GM23338 (cell line): Measurements from ENCODE around the gene IST1. TPM values are rescaled to one million over a fixed set of nuclear protein-coding genes. Genes with fewer than 3 reads are reported as not detected.

Source experiments
- ATAC-seq: fragments of 200-7000 bp; cut with Tn5 transposase; 3 replicates; pipeline ENCODE4 v1.9.1; 2020
- DNase-seq: peaks from one replicate; pipeline ENCODE4 v3.0.0-alpha.2; 2015; ENCODE audit warnings: low spot score
- H2AFZ ChIP-seq: fragments of 200-600 bp; sonication (generic); 2 replicates; pipeline ENCODE4 v1.8.0; 2016; ENCODE audit warnings: antibody characterized with exemption, mild to moderate bottlenecking, moderate library complexity
- H3F3A ChIP-seq: fragments of 200-600 bp; sonication (generic); replicated peaks from 2 replicates; pipeline ENCODE4 v1.8.0; 2017; ENCODE audit warnings: antibody characterized with exemption, mixed run types, low read depth
- H3K27ac ChIP-seq: fragments of 200-600 bp; sonication (generic); 2 replicates; pipeline ENCODE4 v1.6.1; 2016; ENCODE audit warnings: low read depth
- H3K27me3 ChIP-seq: fragments of 200-600 bp; sonication (generic); 2 replicates; pipeline ENCODE4 v1.8.0; 2016; ENCODE audit warnings: mild to moderate bottlenecking, mixed run types, moderate library complexity; ENCODE audit not compliant: insufficient read depth
- H3K36me3 ChIP-seq: fragments of 200-600 bp; sonication (generic); 2 replicates; pipeline ENCODE4 v1.8.0; 2016; ENCODE audit warnings: mild to moderate bottlenecking; ENCODE audit not compliant: insufficient read depth
- H3K4me1 ChIP-seq: fragments of 200-600 bp; sonication (generic); 2 replicates; pipeline ENCODE4 v1.8.0; 2016; ENCODE audit warnings: mild to moderate bottlenecking, moderate library complexity; ENCODE audit not compliant: insufficient read depth
- H3K4me2 ChIP-seq: fragments of 200-600 bp; sonication (generic); 2 replicates; pipeline ENCODE4 v1.7.1; 2017; ENCODE audit warnings: mixed run types
- H3K4me3 ChIP-seq: fragments of 200-600 bp; sonication (generic); 2 replicates; pipeline ENCODE4 v1.6.1; 2016; ENCODE audit warnings: mixed run types
- H3K79me2 ChIP-seq: fragments of 200-600 bp; sonication (generic); replicated peaks from 2 replicates; pipeline ENCODE4 v1.8.0; 2017; ENCODE audit warnings: mild to moderate bottlenecking; ENCODE audit not compliant: insufficient read depth
- H3K9me2 ChIP-seq: fragments of 200-600 bp; sonication (generic); 2 replicates; pipeline ENCODE4 v1.8.0; 2017; ENCODE audit not compliant: insufficient read depth
- H4K20me1 ChIP-seq: fragments of 200-600 bp; sonication (generic); replicated peaks from 2 replicates; pipeline ENCODE4 v1.8.0; 2017; ENCODE audit warnings: mild to moderate bottlenecking; ENCODE audit not compliant: insufficient read depth
- H3K27ac Mint-ChIP-seq: 2 replicates; pipeline ENCODE4 v1.8.0; 2020; ENCODE audit warnings: inconsistent platforms, mild to moderate bottlenecking, moderate library complexity, mixed read lengths
- H3K27me3 Mint-ChIP-seq: 3 replicates; pipeline ENCODE4 v1.8.0; 2022; ENCODE audit warnings: low read depth, mild to moderate bottlenecking, moderate library complexity, mixed read lengths, inconsistent platforms; ENCODE audit not compliant: insufficient read depth, poor library complexity
- H3K36me3 Mint-ChIP-seq: 3 replicates; pipeline ENCODE4 v1.8.0; 2021; ENCODE audit warnings: low read depth, mild to moderate bottlenecking, inconsistent platforms, moderate library complexity, mixed read lengths
- H3K4me1 Mint-ChIP-seq: 3 replicates; pipeline ENCODE4 v1.8.0; 2020; ENCODE audit warnings: mild to moderate bottlenecking, inconsistent platforms, mixed read lengths
- H3K4me3 Mint-ChIP-seq: 3 replicates; pipeline ENCODE4 v1.8.0; 2021; ENCODE audit warnings: moderate library complexity, mild to moderate bottlenecking, inconsistent platforms, mixed read lengths
- H3K9me3 Mint-ChIP-seq: 3 replicates; pipeline ENCODE4 v1.8.0; 2020; ENCODE audit warnings: moderate library complexity, mild to moderate bottlenecking, inconsistent platforms, mixed read lengths
- EZH2phosphoT487 ChIP-seq: fragments of 200-600 bp; sonication (generic); IDR thresholded peaks from one replicate; pipeline ENCODE4 v1.8.1; 2018; ENCODE audit warnings: antibody characterized with exemption; ENCODE audit not compliant: unreplicated experiment
- JUNB ChIP-seq: IDR thresholded peaks from one replicate; pipeline ENCODE4 v1.6.1; 2016; ENCODE audit warnings: antibody characterized with exemption; ENCODE audit not compliant: unreplicated experiment
- ZNF114 ChIP-seq: fragments of 250-450 bp; sonication (Bioruptor Pico); IDR thresholded peaks from 2 replicates; pipeline ENCODE4 v1.5.0; 2020; ENCODE audit warnings: mild to moderate bottlenecking, moderate library complexity
- polyA plus RNA-seq: library from polyadenylated mRNA; unstranded; fragments of >200 nt; fragmentation: Nextera tagmentation; extraction: Ambion mirVana; gene quantifications from 2 replicates; pipeline ENCODE4 v1.2.1, GENCODE V29; 2016
- total RNA-seq: library from RNA; depleted of rRNA; stranded (reverse); fragments of >200 nt; shearing (Covaris generic); gene quantifications from 2 replicates; pipeline ENCODE4 v1.2.3, GENCODE V29; 2014
- TF ChIP-seq, protein P1 (sequence below): IDR thresholded peaks from 2 replicates; pipeline ENCODE4 v1.6.1; 2016; ENCODE audit warnings: antibody characterized with exemption
- TF ChIP-seq, protein P2 (sequence below), 2 experiments: fragments of 200-600 bp in 1 of 2; sonication (generic) in 1 of 2; conservative IDR thresholded peaks; 2 replicates each; pipeline versions ENCODE4 v1.5.1 to v1.6.1; 2016 to 2017; ENCODE audit warnings: antibody characterized with exemption in 2 of 2, low read depth in 2 of 2, mild to moderate bottlenecking in 2 of 2, moderate library complexity in 1 of 2
- TF ChIP-seq, protein P3 (sequence below): IDR thresholded peaks from one replicate; pipeline ENCODE4 v1.6.1; 2018; ENCODE audit warnings: antibody characterized with exemption; ENCODE audit not compliant: unreplicated experiment
- TF ChIP-seq, protein P4 (sequence below): fragments of 250-450 bp; sonication (Bioruptor Pico); IDR thresholded peaks from 2 replicates; pipeline ENCODE4 v1.5.0; 2020; ENCODE audit warnings: mild to moderate bottlenecking, moderate library complexity

IST1 gene
- total and polyA plus RNA-seq, 2 experiments from 2014 or later: 108 to 234 TPM

DNA sequence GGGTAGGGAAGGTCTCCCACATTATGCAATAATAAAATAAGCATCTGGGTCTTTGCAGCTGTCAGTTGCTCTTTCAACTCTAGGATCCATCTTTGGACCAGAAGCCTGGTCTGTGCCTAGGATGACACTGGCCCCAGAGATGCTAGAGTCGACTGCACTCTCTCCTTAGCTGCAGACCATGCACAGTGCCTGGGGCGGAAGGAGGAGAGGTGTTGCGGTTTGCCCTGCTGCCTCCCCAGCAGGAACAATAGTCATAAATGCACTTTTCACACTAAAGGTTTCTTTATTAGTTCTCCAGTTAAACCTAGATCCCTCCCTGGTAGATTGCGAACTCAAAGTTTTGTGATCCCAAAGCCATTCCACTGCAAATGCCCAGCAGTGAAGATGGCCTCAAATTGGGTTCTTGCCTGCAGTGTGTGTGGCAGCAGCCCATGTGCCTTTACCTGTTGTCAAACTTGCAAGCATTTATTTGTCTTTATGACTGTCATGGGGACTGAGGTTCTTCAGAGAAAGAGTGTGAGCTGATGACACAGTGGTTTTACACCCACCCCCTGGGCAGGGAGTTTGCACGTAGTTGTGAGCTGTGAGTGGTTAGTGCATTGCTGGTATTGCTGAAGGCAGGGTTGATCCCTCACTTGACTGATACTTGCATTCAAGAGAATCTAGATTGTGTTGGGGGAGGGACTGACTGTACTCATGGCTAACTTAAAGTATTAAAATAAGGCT is 39.2 kb upstream of the IST1 start (continued):
- TF ChIP-seq, protein P1, sequence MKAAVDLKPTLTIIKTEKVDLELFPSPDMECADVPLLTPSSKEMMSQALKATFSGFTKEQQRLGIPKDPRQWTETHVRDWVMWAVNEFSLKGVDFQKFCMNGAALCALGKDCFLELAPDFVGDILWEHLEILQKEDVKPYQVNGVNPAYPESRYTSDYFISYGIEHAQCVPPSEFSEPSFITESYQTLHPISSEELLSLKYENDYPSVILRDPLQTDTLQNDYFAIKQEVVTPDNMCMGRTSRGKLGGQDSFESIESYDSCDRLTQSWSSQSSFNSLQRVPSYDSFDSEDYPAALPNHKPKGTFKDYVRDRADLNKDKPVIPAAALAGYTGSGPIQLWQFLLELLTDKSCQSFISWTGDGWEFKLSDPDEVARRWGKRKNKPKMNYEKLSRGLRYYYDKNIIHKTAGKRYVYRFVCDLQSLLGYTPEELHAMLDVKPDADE: no peak
- TF ChIP-seq, protein P2, sequence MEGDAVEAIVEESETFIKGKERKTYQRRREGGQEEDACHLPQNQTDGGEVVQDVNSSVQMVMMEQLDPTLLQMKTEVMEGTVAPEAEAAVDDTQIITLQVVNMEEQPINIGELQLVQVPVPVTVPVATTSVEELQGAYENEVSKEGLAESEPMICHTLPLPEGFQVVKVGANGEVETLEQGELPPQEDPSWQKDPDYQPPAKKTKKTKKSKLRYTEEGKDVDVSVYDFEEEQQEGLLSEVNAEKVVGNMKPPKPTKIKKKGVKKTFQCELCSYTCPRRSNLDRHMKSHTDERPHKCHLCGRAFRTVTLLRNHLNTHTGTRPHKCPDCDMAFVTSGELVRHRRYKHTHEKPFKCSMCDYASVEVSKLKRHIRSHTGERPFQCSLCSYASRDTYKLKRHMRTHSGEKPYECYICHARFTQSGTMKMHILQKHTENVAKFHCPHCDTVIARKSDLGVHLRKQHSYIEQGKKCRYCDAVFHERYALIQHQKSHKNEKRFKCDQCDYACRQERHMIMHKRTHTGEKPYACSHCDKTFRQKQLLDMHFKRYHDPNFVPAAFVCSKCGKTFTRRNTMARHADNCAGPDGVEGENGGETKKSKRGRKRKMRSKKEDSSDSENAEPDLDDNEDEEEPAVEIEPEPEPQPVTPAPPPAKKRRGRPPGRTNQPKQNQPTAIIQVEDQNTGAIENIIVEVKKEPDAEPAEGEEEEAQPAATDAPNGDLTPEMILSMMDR (conservative IDR thresholded peaks at IDR 0.05; ENCODE audit: low read depth in 2 of 2): no peak
- TF ChIP-seq ZNF114 (CRISPR knock-in tag): no peak
- no peak for TF ChIP-seq JUNB
- TF ChIP-seq, protein P3, sequence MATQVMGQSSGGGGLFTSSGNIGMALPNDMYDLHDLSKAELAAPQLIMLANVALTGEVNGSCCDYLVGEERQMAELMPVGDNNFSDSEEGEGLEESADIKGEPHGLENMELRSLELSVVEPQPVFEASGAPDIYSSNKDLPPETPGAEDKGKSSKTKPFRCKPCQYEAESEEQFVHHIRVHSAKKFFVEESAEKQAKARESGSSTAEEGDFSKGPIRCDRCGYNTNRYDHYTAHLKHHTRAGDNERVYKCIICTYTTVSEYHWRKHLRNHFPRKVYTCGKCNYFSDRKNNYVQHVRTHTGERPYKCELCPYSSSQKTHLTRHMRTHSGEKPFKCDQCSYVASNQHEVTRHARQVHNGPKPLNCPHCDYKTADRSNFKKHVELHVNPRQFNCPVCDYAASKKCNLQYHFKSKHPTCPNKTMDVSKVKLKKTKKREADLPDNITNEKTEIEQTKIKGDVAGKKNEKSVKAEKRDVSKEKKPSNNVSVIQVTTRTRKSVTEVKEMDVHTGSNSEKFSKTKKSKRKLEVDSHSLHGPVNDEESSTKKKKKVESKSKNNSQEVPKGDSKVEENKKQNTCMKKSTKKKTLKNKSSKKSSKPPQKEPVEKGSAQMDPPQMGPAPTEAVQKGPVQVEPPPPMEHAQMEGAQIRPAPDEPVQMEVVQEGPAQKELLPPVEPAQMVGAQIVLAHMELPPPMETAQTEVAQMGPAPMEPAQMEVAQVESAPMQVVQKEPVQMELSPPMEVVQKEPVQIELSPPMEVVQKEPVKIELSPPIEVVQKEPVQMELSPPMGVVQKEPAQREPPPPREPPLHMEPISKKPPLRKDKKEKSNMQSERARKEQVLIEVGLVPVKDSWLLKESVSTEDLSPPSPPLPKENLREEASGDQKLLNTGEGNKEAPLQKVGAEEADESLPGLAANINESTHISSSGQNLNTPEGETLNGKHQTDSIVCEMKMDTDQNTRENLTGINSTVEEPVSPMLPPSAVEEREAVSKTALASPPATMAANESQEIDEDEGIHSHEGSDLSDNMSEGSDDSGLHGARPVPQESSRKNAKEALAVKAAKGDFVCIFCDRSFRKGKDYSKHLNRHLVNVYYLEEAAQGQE: no peak

DNA sequence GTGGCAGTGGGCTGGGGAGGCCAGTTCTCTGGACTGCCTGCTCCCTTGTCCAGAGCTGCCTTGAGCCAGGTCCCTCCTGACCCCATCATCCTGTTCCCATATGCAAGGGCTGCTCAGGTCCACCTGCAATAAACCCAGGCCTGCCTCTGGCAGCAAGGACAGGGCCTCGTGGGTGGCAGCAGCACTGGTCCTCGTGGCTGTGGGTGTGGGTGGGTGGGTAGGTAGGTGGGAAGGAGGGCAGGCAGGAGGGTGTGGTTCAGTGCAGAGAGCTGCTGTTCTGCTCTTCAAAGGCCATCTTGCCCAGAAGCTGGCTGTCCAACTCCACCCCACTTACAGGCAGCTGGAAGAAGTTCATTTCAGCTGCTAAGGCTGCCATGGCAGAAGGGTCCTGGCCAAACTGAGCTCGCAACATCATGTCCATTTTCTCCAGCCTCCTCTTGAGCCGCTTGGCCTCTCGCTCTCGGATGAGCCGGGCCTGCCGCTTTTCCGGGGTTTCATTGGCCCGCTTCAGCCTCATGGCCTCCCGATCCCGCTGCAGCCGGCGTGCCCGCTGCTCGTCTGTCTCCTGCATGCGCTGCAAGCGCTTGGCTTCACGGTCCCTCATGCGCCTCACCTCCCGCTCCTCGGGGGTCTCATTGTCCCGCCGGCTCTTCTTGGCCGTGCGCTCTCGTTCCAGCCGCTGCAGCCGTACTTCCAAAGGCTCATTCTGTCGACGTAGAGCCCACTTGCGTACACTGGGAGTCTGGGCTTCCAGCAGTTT is 35.4 kb upstream of the IST1 start:
- H3K27me3 ChIP-seq: no peaks in the 10 kb centered on the region
- Mint-ChIP-seq H3K4me1 (no peaks in the 10 kb centered on the region), H3K27ac (no peak overlapping the region), H3K36me3 (peaks cover 29% of the 10 kb centered on the region), H3K4me3 (no peak overlapping the region), H3K27me3 (peaks cover 2% of the 10 kb centered on the region), H3K9me3 (no peaks in the 10 kb centered on the region)
- H2AFZ ChIP-seq: no peak overlapping the region
- no peaks in the 10 kb centered on the region for H3K79me2 ChIP-seq
- no peaks in the 10 kb centered on the region for H3K4me1 ChIP-seq
- DNase-seq: no peak
- no peaks in the 10 kb centered on the region for H3F3A ChIP-seq
- no peak overlapping the region for H3K4me2 ChIP-seq
- H3K4me3 ChIP-seq: no peak overlapping the region
- no peaks in the 10 kb centered on the region for H3K9me2 ChIP-seq
- H3K27ac ChIP-seq: no peak overlapping the region
- peaks cover under 1% of the 10 kb centered on the region for H4K20me1 ChIP-seq
- no peaks in the 10 kb centered on the region for H3K36me3 ChIP-seq
- no peak for ATAC-seq
- TF ChIP-seq, protein P4, sequence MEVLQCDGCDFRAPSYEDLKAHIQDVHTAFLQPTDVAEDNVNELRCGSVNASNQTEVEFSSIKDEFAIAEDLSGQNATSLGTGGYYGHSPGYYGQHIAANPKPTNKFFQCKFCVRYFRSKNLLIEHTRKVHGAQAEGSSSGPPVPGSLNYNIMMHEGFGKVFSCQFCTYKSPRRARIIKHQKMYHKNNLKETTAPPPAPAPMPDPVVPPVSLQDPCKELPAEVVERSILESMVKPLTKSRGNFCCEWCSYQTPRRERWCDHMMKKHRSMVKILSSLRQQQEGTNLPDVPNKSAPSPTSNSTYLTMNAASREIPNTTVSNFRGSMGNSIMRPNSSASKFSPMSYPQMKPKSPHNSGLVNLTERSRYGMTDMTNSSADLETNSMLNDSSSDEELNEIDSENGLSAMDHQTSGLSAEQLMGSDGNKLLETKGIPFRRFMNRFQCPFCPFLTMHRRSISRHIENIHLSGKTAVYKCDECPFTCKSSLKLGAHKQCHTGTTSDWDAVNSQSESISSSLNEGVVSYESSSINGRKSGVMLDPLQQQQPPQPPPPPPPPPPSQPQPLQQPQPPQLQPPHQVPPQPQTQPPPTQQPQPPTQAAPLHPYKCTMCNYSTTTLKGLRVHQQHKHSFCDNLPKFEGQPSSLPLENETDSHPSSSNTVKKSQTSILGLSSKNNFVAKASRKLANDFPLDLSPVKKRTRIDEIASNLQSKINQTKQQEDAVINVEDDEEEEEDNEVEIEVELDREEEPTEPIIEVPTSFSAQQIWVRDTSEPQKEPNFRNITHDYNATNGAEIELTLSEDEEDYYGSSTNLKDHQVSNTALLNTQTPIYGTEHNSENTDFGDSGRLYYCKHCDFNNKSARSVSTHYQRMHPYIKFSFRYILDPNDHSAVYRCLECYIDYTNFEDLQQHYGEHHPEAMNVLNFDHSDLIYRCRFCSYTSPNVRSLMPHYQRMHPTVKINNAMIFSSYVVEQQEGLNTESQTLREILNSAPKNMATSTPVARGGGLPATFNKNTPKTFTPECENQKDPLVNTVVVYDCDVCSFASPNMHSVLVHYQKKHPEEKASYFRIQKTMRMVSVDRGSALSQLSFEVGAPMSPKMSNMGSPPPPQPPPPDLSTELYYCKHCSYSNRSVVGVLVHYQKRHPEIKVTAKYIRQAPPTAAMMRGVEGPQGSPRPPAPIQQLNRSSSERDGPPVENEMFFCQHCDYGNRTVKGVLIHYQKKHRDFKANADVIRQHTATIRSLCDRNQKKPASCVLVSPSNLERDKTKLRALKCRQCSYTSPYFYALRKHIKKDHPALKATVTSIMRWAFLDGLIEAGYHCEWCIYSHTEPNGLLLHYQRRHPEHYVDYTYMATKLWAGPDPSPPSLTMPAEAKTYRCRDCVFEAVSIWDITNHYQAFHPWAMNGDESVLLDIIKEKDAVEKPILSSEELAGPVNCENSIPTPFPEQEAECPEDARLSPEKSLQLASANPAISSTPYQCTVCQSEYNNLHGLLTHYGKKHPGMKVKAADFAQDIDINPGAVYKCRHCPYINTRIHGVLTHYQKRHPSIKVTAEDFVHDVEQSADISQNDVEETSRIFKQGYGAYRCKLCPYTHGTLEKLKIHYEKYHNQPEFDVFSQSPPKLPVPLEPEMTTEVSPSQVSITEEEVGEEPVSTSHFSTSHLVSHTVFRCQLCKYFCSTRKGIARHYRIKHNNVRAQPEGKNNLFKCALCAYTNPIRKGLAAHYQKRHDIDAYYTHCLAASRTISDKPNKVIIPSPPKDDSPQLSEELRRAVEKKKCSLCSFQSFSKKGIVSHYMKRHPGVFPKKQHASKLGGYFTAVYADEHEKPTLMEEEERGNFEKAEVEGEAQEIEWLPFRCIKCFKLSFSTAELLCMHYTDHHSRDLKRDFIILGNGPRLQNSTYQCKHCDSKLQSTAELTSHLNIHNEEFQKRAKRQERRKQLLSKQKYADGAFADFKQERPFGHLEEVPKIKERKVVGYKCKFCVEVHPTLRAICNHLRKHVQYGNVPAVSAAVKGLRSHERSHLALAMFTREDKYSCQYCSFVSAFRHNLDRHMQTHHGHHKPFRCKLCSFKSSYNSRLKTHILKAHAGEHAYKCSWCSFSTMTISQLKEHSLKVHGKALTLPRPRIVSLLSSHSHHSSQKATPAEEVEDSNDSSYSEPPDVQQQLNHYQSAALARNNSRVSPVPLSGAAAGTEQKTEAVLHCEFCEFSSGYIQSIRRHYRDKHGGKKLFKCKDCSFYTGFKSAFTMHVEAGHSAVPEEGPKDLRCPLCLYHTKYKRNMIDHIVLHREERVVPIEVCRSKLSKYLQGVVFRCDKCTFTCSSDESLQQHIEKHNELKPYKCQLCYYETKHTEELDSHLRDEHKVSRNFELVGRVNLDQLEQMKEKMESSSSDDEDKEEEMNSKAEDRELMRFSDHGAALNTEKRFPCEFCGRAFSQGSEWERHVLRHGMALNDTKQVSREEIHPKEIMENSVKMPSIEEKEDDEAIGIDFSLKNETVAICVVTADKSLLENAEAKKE (CRISPR knock-in tag): no peak
- TF ChIP-seq EZH2phosphoT487 (no peak), JUNB (no peak)
